ENCODE results near the gene AFF2. TPM values are rescaled to one million over a fixed set of nuclear protein-coding genes. Genes with fewer than 3 reads are reported as not detected.

The AFF2 gene
- total RNA-seq, 3 donors from 2014 or later = 4.6 to 41.0 (median 5.7) TPM

DNA sequence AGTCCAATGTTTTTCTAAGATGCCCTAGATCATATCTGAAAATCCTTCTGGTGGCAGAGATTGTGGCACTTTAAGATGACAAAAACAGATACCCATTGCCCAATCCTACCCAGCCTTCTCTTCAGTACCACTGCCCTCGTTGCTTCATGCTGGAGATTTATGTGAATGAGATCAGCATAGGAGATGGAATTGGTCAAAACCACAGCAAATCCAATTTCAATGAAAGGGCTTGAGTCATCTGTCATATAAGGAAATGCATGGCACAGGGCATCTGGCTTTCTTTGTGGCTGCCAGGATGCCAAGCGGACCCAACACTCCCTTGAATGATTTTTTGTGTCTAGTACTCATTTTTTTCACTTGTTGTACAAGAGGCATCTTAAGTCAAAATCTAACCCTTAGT is 16.8 kb downstream of the AFF2 start:
- TF ChIP-seq POLR2AphosphoS5 (IDR thresholded peaks at IDR 0.05) (no peak), POLR2A (IDR thresholded peaks at IDR 0.05) (no peak)
- TF ChIP-seq, protein P1, sequence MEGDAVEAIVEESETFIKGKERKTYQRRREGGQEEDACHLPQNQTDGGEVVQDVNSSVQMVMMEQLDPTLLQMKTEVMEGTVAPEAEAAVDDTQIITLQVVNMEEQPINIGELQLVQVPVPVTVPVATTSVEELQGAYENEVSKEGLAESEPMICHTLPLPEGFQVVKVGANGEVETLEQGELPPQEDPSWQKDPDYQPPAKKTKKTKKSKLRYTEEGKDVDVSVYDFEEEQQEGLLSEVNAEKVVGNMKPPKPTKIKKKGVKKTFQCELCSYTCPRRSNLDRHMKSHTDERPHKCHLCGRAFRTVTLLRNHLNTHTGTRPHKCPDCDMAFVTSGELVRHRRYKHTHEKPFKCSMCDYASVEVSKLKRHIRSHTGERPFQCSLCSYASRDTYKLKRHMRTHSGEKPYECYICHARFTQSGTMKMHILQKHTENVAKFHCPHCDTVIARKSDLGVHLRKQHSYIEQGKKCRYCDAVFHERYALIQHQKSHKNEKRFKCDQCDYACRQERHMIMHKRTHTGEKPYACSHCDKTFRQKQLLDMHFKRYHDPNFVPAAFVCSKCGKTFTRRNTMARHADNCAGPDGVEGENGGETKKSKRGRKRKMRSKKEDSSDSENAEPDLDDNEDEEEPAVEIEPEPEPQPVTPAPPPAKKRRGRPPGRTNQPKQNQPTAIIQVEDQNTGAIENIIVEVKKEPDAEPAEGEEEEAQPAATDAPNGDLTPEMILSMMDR (IDR thresholded peaks at IDR 0.05) = no peak
- H3K27me3 ChIP-seq = peaks cover 0 to 15% of the 10 kb centered on the region in 2 donors
- H3K4me1 ChIP-seq = no peaks in the 10 kb centered on the region
- DNase-seq (ENCODE audit: low spot score in 2 of 2) = no peak
- H3K4me3 ChIP-seq = no peak overlapping the region
- intact Hi-C loops (cut with DNase I; ENCODE audit: low total_unique reads) = no loop called here
- no peaks in the 10 kb centered on the region for H3K36me3 ChIP-seq
- H3K27ac ChIP-seq = no peak overlapping the region
- no peaks in the 10 kb centered on the region for H3K9me3 ChIP-seq

DNA sequence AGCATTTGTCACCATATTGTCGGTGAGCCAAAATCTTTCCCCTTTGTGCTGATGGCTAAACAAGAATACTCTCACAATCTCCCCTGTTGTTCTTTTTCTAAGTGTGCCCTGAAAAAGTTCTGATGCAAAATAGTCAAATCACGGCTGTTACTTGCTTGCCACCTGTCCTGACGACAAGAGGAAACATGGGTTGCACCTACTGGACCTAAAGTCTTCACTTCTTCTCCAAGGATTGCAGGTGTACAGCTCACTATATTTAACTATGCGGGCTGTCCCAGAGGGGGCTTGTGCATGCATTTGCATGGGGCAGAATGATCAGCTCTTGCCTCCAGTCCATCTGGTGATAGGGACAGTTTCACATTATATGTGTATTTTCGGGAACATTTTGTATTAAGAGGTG is 21.6 kb downstream of the AFF2 start:
- H3K4me1 ChIP-seq = no peaks in the 10 kb centered on the region
- no peak for TF ChIP-seq POLR2A (IDR thresholded peaks at IDR 0.05)
- TF ChIP-seq POLR2AphosphoS5 (IDR thresholded peaks at IDR 0.05) = no peak
- TF ChIP-seq, protein P1 (IDR thresholded peaks at IDR 0.05) = no peak
- no peak overlapping the region for H3K4me3 ChIP-seq
- H3K27ac ChIP-seq = no peak overlapping the region
- no peaks in the 10 kb centered on the region for H3K36me3 ChIP-seq
- no peaks in the 10 kb centered on the region for H3K9me3 ChIP-seq
- intact Hi-C loops (cut with DNase I; ENCODE audit: low total_unique reads) = no loop called here
- DNase-seq (ENCODE audit: low spot score in 2 of 2) = no peak
- H3K27me3 ChIP-seq = peaks cover 0 to 29% of the 10 kb centered on the region in 2 donors

DNA sequence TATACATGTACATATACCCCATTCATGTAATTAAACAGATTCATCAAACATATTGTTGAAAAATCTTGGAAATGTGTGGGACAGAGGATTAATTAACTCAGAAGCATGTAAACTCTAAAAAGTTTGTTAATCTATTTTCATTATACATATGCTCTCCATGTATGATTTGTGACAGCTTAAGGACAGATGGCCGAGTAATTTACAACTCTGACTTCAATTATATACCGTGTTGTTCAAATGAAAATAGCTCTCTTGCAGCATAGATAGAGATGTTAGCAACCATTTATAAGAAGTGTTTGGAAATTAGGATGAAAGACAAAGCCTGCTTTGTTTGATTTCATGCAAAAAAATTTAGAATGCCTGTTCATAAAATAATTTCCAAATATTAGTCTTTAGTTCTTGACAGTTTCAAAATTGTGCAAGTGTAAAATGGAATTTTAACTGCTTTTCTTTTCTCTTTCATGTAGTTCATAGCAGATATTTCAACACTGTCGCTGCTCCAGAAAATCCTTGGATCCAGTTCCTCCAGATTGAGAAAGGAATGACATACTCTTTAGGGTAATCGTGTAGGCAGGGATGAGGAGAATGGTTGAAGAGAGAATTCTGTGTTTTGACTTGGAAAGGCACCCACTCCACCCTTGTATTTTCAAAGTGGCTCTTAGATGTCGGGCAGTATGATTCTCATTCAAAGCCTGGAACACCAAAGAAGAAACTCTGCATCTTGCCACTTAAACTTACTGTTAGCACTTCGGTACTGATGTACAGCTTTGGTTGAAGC is 23.1 kb downstream of the AFF2 start:
- Histone ChIP-seq H3K27me3 (peaks cover 0 to 40% of the 10 kb centered on the region in 2 donors), H3K4me1 (no peaks in the 10 kb centered on the region), H3K4me3 (no peak overlapping the region), H3K36me3 (no peaks in the 10 kb centered on the region), H3K27ac (no peak overlapping the region), H3K9me3 (no peaks in the 10 kb centered on the region)
- intact Hi-C loops (cut with DNase I; ENCODE audit: low total_unique reads) = no loop called here
- DNase-seq (ENCODE audit: low spot score in 2 of 2) = no peak
- TF ChIP-seq POLR2A (IDR thresholded peaks at IDR 0.05) (no peak), POLR2AphosphoS5 (IDR thresholded peaks at IDR 0.05) (no peak)
- TF ChIP-seq, protein P1 (IDR thresholded peaks at IDR 0.05) = no peak

DNA sequence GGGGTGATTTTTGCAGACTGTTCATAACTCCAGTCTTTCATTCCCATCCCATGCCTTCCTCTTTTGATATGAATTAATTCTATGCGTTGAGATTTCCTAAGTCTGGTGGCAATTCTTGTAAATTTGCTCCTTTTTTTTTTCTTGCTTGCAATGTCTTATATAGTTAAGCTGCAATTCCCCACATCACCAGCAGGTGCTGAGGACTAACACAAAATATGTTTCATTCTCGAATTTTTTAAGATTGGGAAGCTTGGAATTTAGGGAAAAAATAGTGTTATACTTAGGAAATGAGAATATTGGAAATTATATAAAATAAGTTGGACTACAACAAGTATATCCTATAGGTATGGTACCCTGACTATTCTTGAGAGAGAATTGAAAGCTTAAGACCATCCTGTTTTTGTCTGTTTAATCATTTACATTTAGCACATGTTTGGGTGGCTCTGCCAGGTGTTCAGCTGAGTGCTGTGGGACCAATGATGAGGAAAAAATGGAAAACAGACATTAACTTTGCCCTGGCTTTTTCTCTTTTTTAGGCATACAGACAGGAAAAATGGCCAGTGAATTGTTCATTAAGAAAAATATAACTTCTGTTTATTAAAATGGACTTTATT is 30.2 kb downstream of the AFF2 start:
- Histone ChIP-seq H3K27me3 (peaks cover 0 to 18% of the 10 kb centered on the region in 2 donors), H3K4me1 (no peaks in the 10 kb centered on the region), H3K36me3 (no peaks in the 10 kb centered on the region), H3K9me3 (no peaks in the 10 kb centered on the region), H3K27ac (no peak overlapping the region), H3K4me3 (no peak overlapping the region)
- TF ChIP-seq, protein P1 (IDR thresholded peaks at IDR 0.05) = peak in 1 of 3 donors; percentile 20
- TF ChIP-seq POLR2A (IDR thresholded peaks at IDR 0.05) = no peak
- TF ChIP-seq POLR2AphosphoS5 (IDR thresholded peaks at IDR 0.05) = no peak
- DNase-seq (ENCODE audit: low spot score in 2 of 2) = no peak
- intact Hi-C loops (cut with DNase I; ENCODE audit: low total_unique reads) = no loop called here

DNA sequence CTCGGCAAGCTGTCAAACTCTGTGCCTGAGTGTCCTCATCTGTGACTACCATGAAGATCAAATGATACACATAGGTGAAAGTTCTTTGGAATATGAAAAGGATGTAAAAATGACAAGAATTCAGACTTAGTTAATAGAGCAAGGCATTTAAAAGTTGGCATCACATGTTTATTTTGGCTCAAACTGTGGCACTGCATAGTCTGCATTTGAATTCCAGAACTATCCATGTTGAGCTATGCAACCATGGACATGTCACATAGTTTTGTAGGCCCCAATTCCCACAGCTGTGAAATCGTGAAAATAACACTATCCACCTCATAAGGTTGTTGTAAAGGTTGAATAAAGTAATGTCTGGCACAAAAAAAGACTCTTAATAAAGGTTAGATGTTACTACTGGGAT is 33.9 kb downstream of the AFF2 start:
- no peak for DNase-seq (ENCODE audit: low spot score in 2 of 2)
- Histone ChIP-seq H3K36me3 (no peaks in the 10 kb centered on the region), H3K27ac (no peak overlapping the region), H3K4me3 (no peak overlapping the region), H3K4me1 (no peaks in the 10 kb centered on the region), H3K9me3 (no peaks in the 10 kb centered on the region), H3K27me3 (peaks cover 0 to 12% of the 10 kb centered on the region in 2 donors)
- TF ChIP-seq POLR2A (IDR thresholded peaks at IDR 0.05) (no peak), POLR2AphosphoS5 (IDR thresholded peaks at IDR 0.05) (no peak)
- TF ChIP-seq, protein P1 (IDR thresholded peaks at IDR 0.05) = no peak
- intact Hi-C loops (cut with DNase I; ENCODE audit: low total_unique reads) = no loop called here
